Embryonic facial prominence (tissue), 1 donor: ENCODE measurements around the gene PNKD.
"Not testable (repeated sequence)": the region's sequence is repeated elsewhere in the genome, so short reads cannot be mapped to it uniquely, and the experiment has no call there.

Experiments
- DNase-seq: peaks from one replicate; pipeline ENCODE4 v3.0.0-alpha.2; 2016; ENCODE audit errors: extremely low spot score

Gene PNKD

DNA sequence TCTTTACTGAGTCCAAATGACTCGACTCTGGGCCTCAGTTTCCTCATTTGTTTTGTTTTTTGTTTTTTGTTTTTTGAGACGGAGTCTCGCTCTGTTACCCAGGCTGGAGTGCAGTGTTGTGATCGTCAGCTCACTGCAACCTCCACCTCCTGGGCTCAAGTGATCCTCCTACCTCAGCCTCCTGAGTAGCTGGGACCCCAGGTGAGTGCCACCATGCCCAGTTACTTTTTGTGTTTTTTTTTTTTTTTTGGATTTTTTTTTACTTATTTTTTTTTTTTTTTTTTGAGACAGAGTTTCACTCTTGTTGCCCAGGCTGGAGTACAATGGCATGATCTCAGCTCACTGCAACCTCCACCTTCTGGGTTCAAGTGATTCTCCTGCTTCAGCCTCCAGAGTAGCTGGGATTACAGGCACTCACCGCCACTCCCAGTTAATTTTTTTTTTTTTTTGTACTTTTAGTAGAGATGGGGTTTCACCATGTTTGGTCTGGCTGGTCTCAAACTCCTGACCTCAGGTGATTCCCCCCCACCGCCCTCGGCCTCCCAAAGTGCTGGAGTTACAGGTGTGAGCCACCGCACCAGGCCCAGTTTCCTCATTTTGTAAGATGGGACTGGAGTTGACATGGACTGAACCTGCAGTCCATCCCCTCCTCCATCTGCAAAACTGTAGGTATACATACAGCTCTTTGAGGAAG is 3.0 kb downstream of the PNKD start:
- not testable (repeated sequence) for DNase-seq

DNA sequence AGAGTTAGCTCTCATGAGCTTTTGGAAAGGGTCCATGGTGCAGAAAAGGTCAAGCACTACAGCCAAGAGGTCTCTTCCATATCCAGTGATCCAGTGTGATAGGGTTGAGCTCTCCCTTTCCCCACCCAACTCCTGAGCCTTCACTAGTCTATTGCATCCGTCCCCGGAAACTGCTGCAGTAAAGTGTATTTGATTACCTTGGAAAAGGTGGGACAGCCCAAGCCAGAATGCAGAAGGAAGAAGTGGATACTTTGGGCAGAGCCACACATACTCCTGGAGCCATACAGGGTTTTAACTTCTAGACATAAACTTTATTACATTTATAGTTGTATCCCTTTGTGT is 3.6 kb downstream of the PNKD start:
- no peak for DNase-seq

DNA sequence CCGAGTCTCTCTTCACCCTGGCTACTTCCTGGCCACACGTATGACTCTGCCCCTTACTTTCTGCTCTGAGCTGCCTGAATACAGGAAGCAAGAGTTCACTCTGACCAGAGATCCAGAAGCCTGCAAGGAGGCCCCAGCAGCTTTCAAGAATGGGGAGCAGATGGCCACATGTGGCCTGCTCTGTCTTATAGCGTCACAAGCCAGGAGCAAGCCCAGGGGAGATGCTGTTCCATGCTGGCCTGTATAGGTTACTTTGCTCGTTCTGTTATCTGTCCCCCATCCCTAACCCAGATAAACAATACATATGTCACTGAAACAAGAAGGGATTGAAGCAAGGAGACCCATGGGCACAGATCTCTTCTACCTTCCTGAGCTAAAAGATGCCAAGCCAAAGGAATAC is 4.3 kb downstream of the PNKD start:
- no peak for DNase-seq

DNA sequence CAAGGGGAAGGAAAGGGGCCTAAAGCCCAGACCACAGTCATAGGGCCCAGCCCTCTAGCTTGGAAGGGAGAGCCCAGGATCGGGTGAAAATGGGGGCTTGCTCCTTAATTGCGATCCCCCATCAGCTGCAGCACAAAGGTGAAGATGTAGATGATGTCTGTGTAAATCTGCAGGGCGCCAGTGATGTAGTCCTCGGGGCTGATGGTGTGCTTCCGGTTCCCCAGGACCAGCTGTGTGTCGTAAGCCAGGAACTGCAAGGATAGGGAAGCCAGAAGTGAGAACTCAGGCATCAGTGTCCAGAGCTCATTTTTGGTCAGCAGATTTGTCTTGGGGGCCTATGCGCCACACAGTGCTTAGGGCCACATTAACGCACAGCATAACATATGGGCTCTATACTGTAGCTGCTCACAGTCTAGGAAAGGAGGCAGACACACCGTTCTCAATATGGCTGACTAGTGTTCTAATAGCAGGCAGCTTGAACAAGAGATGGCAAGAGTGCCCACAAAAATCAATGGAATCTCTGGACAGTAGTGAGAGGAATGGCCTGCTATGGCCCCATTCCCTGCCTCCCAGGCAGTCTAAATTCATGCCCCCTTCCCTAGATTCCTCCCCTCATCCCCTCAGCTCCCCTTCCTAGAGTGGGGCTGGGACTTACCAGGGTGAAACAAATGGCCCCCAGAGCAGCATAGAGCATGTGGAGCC is 5.2 kb downstream of the PNKD start:
- DNase-seq, result no peak

DNA sequence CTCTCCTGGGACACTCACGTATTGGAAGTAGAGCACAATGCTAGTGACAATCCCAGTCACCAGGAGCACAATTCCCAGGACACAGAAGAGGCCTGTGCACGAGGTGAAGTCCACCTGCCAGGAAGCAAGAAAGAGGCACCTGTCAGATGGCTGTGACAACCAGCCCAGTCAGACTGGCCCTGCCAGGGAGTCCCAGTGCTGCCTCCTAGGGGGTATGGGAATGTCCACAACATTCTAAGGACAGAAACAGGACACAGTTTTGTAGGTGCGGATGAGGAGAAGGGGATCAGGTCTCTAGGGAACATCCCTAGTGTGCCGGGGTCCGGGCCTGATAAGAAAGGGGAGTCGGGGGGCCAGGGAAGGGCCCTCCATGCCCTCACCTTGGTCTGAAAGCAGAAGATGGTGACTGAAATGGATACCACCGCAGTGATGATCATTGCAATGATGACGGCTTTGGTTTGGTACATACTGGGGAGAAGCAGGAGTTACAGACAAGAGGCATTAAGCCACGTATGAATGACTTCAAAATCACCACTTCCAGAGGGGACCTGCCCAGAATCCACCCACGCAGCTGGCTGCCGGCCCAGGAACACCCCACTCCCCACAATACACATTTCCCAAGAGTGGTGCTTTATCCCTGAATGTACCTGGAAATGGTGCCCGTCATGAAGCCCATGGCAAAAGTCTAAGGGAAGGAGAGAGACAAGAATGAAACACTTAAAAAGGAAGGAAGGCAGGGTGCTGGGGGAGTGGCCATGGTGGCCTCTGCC is 6.9 kb downstream of the PNKD start:
- DNase-seq, result no peak

DNA sequence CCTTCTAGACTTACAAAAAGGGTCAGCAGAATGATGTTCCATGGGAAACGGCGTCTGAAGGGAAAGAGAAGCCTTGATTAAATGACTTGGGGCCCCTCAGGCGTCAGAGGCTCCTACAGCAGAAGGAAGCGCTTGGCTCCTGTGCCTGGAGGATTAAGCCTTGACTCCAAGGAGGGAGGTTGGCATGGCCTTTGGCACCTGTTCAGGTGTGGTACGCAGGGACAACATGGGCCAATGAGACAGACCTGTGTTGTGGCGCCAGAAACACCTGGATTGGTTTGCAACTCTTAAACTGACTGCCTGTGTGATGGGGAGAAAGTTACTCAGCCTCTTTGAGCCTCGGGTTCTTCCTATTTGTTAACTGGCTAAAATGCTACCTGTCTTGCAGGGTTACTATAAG is 7.6 kb downstream of the PNKD start:
- no peak for DNase-seq

DNA sequence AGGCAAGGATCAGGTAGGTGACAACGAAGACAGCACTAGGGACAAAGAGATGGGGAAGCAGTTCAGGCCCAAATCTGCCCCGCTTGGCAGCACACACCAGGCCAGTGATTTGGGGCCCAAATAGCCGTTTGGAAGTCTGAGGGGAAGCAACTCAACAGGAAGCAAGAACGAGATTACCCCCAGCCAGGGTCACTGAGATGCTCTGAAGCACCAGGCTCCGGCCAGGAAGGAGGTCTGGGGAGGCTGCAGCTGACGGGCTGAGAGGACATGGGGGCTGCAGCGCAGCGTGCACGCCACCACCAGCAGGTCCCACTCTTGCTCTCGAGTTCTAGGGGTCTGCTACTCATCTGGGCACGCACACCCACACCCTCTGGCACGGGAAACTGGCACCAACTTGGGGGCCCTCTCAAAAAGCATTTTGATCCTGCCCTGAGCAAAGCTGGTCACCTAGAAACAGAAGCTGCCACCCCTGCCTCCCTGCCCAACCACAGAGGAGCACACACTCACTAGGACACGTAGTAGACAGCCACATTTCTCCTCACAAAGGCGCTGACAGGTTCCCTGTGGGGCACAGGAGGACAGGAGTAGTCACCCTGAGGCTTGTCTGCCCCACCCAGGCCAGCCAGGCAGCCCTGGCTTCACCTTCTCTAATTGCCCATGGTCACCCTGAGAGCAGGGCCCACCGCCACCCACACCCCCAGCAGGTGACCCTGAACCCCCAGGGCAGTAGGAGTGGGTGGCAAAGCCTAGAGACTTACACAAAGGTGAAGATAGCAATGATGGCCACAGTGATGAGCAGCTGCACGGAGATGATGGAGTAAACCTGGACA is 8.4 kb downstream of the PNKD start:
- DNase-seq, result no peak

DNA sequence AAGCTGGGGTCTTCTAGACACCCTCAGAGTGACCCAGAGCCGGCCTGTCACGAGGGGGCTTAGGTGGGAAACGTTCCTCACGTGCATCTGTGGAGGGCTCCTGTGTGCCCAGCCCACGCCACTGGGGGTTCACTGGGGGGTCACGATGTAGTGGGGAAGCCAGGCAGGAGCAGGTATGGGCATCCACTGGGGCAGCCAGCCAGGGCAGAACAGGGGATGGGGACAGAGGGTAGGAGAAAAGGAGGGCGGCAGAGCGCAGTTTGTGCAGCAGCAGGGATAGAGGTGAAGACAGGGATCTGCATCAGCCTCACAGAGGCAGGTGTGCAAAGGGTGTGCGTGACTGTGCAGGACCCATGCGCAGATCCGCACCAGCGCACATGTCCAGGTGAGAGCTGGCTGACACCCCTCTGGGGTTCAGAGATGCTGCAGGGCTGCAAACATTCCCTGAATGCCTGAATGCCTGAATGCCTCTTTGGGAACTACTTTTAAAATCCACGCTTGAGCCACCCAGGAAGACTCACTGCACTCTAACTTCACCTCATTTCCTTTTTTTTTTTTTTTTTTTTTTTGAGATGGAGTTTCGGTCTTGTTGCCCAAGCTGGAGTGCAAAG is 10.0 kb downstream of the PNKD start:
- DNase-seq, result no peak

DNA sequence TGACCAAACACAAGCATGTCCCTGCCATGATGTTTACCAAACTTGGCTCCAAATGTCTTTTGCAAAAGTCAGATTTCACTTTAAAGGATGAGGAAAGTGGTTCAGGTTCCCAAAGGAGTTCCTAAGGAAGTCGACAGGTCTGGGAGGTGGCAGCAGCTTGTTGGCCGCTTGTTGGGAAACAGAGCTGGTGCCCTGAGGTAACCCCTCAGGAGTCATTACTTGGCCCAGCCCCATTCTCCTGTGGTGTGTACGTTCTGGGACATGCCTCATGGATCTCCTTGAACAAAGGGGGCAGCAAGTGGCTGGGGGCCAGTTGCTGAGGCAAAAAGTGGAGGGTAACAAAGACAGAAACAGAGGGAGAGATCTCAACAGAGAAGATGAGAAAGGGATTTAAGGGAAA is 11.1 kb downstream of the PNKD start:
- DNase-seq, result no peak

DNA sequence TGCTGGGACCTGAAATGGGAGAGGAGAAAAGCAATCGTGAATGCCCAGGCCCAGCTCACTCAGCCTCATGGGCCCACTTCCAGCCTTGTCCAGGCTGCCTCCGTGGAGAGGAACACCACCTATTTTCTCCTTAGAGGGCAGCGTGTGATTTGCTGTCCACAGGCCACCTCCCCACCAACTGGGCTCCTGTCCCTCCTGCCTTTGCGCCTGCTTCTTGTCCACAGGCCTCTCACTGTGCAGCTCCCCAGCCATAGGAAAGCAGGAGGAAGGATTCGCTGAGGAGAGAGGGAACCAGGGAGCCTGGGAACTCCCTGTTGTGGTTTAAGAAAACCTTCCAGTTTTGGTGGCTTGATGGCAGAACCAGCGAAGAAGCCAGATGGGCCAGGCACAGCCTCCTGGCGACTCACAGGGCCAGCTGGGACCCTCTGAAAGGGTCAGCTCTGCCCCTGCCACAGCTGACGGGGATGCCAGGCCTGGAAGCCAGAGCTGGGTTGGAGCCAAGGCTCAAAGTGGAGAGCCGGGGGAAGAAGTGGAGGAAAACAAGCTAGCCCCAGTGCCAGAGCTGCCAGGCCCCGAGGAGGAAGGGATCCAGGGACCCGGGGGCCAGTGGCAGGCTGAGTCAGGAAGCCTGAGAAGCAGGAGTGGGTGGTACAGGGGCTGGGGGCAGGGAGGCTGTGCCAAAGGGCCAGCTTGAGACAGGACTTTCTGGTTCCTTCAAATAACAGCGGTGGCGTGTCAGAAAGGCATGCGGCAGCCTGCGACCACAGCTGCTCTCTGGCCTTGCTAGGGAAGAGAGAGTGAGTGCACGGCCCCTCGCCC is 12.1 kb downstream of the PNKD start:
- DNase-seq, result no peak

DNA sequence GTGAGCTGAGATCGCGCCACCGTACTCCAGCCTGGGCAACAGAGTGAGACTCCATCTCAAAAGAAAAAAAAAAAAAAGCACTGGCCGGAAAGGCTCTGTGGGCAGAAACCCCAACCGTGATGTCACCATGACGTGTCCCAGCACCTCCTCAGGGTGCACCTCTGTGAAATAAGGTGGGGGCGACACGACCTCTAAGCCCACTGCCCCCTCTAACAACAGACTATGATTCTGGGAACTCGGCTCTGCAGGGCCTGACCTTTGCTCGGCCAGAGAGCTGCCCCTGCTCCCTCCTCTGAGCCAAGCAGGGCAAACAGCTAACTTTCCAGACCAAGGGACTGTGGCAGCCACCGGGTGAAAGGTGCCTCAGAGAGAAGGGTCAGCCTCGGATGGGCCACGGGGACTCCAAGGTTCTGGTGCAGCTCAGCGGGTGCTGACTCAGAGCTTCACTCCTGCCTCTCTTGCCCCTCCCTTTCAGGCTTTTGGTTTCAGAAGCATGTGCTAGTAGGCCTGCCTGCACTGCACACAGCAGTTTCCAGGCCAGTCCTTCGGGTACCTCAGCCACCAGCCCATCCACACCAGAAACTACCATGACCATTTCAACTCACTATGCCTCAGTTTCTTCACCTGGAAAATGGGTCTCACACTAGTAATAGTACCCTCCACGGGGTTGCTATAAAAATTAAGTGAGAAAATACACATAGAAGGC is 13.9 kb downstream of the PNKD start:
- DNase-seq, result no peak

DNA sequence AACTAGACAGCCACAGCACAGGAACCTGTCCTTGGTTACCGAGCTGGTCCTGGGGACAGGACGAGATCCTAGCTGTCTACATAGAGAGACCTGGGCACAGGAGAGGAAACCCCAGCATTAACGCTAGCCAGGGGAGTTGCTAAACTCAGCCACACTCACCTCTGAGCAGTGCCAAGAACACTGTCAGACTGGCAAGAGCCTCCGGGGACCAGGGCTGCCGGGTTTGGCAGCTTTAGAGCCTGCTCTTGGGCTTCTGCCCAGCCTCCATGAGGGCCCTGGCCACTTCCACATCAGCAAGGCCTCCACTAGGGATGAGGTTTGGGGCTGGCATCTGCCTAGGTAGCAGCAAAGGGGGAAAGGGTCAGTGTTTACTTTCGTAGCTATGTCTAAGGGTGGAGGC is 15.3 kb downstream of the PNKD start:
- no peak for DNase-seq

DNA sequence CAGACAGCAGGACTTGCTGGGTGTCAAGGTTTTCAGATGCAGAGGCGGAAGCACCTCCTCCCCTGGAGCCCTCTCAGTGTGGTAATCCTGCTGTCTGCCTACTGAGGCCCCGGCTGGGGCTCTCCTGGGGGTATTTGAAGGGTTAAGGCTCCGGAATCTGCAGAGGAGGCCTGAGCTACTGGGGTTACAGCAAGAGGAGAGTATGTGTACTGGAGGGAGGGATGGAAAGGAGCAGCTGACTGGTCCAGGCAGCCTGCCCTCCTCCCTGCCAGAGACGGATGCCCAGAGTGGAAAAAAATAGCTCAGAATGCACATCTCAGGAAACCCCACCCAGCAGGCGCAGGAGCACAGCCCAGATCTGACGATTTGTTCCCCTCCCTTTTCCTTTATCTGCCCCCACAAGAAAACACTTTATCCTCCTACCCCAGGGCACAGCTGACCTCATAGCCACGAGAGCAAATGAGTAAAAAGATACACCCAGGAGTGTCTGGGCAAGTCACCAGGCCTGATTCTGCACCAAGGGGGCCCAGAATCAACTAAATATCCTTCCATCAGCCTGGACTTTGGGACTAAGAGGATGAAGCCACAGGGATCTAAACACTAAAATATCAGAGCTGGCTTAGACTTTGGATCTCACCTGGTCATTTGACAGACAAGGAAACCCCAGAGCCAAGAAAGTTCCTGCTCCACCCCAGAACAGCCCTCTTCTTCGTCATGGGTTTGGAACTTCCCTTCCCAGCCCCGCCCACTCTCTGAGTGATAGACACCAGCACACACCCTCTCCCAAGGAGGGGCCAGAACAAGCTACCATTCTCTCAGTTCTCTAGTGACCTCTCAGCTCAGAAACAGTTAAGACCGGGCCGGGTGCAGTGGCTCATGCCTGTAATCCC is 16.5 kb downstream of the PNKD start:
- peak; percentile 86 for DNase-seq

DNA sequence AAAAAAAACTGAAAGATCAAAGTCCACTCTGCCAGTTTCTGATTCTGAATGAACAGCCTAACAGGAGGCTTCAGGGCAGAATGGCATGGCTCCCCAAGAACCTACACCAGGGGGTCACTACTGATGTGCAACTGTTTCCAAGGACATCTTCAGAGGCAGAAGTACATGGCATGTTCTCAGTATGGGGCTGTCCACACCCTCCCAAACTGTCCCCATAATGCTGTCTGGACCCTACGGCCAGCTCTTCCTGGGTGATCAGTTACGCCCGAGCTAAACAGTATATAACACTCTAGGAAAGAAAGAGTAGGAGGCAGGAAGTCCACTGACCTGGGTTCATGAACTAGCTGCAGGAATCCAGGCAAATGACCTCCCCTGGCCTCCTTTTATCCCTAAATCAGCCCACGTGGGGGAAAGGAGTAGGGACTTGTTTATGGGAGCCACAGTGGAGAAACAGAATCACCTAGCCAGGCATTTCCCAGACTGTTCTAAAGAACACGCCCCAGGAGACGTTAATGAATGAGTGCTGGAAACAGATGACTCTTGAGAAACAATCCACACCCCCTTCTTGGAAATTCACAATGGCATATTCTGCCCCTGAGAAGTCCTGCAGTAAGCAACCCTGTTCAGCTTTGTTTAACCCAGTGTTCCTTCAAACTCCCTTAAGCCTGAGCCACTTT is 19.5 kb downstream of the PNKD start:
- no peak for DNase-seq

DNA sequence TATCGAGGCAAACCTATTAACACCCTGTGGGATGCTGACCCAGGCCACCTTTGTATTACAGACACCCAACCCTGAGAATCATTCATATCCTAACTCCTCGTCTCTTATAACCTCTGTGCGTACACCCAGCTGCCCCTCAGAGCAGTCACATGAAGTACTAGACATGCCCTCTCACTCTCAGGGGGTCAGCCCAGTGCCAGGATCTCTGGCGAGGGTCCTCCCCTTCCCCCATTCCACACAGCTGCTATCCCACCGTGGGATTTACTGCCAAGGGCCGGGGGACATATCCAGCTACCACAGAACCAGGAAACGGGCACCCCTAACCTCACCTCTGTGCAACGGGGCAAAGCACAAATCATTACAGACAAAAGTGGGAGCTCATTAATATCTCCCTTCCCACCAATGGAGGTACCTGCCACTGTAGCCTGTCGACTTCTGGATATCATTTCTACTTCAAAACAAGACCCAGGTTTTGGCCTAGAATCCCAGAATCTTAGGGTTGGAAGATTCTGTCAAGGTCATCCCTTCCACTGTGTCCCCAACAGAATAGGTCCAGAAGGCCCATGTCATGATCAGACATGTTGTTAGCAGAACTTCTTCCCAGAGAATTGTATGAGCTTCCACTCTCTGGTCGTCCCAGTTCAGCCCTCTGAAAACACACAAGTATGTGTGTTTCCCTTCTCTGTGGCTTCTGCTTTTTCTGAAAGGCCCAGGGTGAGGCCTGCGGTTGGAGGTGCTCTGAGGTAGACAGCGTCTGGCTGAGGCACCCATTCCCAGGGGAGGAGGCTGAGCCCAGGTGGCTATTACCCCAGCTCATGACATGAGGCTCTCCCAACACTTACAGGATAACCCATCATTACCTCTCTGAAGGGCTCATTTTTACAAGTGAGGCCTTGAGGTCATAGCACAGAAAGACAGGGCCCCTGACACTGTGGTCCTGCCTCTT is 20.3 kb downstream of the PNKD start:
- no peak for DNase-seq

DNA sequence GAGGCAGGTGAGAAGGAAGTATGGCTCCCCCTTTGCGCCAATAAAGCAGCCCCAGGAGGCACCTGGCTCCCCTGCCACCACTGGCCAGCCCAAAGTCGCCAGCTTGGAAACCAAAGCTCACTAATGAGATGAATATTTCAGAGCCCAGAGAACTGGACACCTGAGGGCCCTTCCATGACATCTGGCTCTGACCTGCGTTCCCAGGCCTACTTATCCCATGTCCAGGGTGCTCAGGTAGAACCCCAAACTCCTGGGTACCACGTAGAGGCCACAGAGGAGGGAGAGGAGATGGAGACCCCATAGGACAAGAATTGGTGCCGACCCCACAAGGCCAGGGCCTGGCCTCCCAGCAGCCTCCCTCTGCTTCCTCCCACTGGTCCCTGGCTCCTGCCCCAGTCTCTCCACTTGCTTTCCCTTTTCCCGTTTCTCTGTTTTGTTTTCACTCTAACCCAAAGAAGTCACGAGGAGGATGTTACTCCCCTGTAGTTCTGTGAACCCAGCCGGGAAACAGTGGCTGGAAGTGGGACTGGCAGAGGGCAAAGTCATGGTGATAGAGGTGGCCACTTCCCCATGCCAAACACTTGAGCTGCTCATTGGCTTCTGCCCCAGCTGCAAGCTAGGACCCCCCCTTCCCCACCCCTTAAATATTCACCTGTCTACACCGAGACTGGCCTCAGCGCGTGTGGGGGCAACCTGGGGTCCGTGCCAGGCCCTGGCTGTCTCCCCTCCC is 21.2 kb downstream of the PNKD start:
- no peak for DNase-seq
